Panc1 (cell line): Measurements from ENCODE around the gene NR3C1. TPM values are rescaled to one million over a fixed set of nuclear protein-coding genes. Genes with fewer than 3 reads are reported as not detected.

ENCODE experiments used
- ATAC-seq: fragments of 200-7000 bp; cut with Tn5 transposase; 2 replicates; pipeline ENCODE4 v1.9.1; 2020; ENCODE audit warnings: mild to moderate bottlenecking, moderate library complexity
- BruUV-seq: library from RNA; stranded (reverse); fragments of 400-500 nt; replicated peaks from 2 replicates; lab custom pipeline; 2021; lab: Mats Ljungman, UMichigan
- CTCF ChIA-PET: fragments of 300-600 bp; sonication (Branson Sonifier 250); formaldehyde crosslinking; loops from one replicate; lab custom pipeline; 2022; ENCODE audit warnings: antibody characterized with exemption; lab: Charles Lee
- POLR2A ChIA-PET: fragments of 300-600 bp; sonication (Branson Sonifier 250); formaldehyde crosslinking; loops from one replicate; lab custom pipeline; 2022; ENCODE audit warnings: antibody characterized with exemption; lab: Charles Lee
- DNase-seq: peaks from one replicate; pipeline ENCODE4 v3.0.0-alpha.2; 2010; ENCODE audit warnings: low read depth, low spot score
- H3K27ac ChIP-seq: 2 replicates; pipeline ENCODE4 v1.5.1; 2011; ENCODE audit warnings: mild to moderate bottlenecking, low read length, inconsistent platforms
- H3K27me3 ChIP-seq: fragments of 200-500 bp; sonication (Bioruptor generic); 2 replicates; pipeline ENCODE4 v1.6.0; 2014; ENCODE audit warnings: low read length, inconsistent platforms; ENCODE audit not compliant: control insufficient read depth, insufficient read depth
- H3K36me3 ChIP-seq: fragments of 200-500 bp; sonication (Bioruptor generic); 2 replicates; pipeline ENCODE4 v1.5.1; 2014; ENCODE audit warnings: inconsistent platforms, mild to moderate bottlenecking, low read length, moderate library complexity; ENCODE audit not compliant: control insufficient read depth, insufficient read depth
- H3K4me1 ChIP-seq: 2 replicates; pipeline ENCODE4 v1.5.1; 2011; ENCODE audit warnings: inconsistent platforms, mild to moderate bottlenecking, low read length, moderate library complexity; ENCODE audit not compliant: control insufficient read depth, insufficient read depth
- H3K4me3 ChIP-seq, 2 experiments: 2 replicates each; pipeline ENCODE4 v1.5.1; 2011 to 2012; ENCODE audit warnings: low read depth in 2 of 2, low read length in 2 of 2, mild to moderate bottlenecking in 2 of 2, inconsistent platforms in 1 of 2, moderate library complexity in 1 of 2
- H3K9me3 ChIP-seq: fragments of 200-500 bp; sonication (Bioruptor generic); 2 replicates; pipeline ENCODE4 v1.5.1; 2014; ENCODE audit warnings: low read depth, mild to moderate bottlenecking, inconsistent platforms, low read length, moderate library complexity; ENCODE audit not compliant: control insufficient read depth, insufficient read depth
- POLR2AphosphoS5 ChIP-seq: IDR thresholded peaks from 2 replicates; pipeline ENCODE4 v1.6.1; 2012; ENCODE audit warnings: mild to moderate bottlenecking, low read depth, low read length, moderate library complexity
- SIN3A ChIP-seq: IDR thresholded peaks from 2 replicates; pipeline ENCODE4 v1.6.1; 2012; ENCODE audit warnings: low read depth, mild to moderate bottlenecking, low read length, moderate library complexity, borderline replicate concordance; ENCODE audit not compliant: insufficient read depth
- TCF7L2 ChIP-seq: IDR thresholded peaks from 2 replicates; pipeline ENCODE4 v1.6.1; 2011; ENCODE audit warnings: mild to moderate bottlenecking, low read depth, low read length, inconsistent platforms
- in situ Hi-C: cut with HindIII; loops from 2 replicates; pipeline ENCODE4 v1.10.0; 2016; ENCODE audit warnings: low sequenced_read_pairs, low pct_unique_long_range_greater_than_20kb
- intact Hi-C: fragments of 100-400 bp; cut with micrococcal nuclease; formaldehyde crosslinking; loops from one replicate; pipeline ENCODE4 v1.10.0; 2022; ENCODE audit not compliant: unreplicated experiment
- total RNA-seq: library from RNA; stranded (reverse); gene quantifications from one replicate; pipeline ENCODE4 v1.2.1, GENCODE V29; 2021; ENCODE audit not compliant: unreplicated experiment
- TF ChIP-seq, protein P1 (sequence below), 2 experiments: IDR thresholded peaks; 2 replicates each; pipeline ENCODE4 v1.6.1; 2011 to 2012; ENCODE audit warnings: low read depth in 2 of 2, control low read depth in 1 of 2, low read length in 1 of 2, mild to moderate bottlenecking in 1 of 2, moderate library complexity in 1 of 2; ENCODE audit not compliant: insufficient read depth in 1 of 2
- TF ChIP-seq, protein P2 (sequence below): fragments of 450-650 bp; IDR thresholded peaks from 2 replicates; pipeline ENCODE4 v1.5.1; 2017; ENCODE audit warnings: mild to moderate bottlenecking

NR3C1 gene
- total RNA-seq, 1 experiment from 2014 or later, result 52.6 TPM

DNA sequence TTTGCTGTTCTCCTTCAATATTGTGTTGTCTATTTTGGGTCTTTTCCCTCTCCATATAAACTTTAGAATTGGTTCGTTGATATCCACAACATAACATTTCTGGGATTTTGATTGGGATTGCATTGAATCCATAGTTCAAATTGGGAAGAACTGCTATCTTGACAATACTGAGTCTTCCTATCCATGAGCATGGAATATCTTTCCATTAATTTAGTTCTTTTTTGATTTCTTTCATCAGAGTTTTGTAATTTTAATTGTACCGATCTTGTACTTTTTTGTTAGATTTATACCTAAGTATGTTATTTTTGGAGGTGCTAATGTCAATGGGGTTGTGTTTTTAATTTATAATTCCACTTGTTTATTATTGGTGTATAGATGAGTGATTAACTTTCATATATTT, 135.1 kb downstream of the NR3C1 start:
- no peaks in the 10 kb centered on the region for H3K27me3 ChIP-seq
- ChIA-PET CTCF (no interaction called here), POLR2A (no interaction called here)
- no peak for ATAC-seq
- intact Hi-C loops, result no loop called here
- DNase-seq, result no peak
- no peaks in the 10 kb centered on the region for H3K36me3 ChIP-seq
- no peaks in the 10 kb centered on the region for H3K4me1 ChIP-seq
- peaks cover 3% of the 10 kb centered on the region; the same call in 1 of the 2 replicates for H3K9me3 ChIP-seq
- H3K27ac ChIP-seq, result no peak overlapping the region
- TF ChIP-seq SIN3A (no peak), TCF7L2 (no peak), POLR2AphosphoS5 (no peak)
- TF ChIP-seq, protein P1, sequence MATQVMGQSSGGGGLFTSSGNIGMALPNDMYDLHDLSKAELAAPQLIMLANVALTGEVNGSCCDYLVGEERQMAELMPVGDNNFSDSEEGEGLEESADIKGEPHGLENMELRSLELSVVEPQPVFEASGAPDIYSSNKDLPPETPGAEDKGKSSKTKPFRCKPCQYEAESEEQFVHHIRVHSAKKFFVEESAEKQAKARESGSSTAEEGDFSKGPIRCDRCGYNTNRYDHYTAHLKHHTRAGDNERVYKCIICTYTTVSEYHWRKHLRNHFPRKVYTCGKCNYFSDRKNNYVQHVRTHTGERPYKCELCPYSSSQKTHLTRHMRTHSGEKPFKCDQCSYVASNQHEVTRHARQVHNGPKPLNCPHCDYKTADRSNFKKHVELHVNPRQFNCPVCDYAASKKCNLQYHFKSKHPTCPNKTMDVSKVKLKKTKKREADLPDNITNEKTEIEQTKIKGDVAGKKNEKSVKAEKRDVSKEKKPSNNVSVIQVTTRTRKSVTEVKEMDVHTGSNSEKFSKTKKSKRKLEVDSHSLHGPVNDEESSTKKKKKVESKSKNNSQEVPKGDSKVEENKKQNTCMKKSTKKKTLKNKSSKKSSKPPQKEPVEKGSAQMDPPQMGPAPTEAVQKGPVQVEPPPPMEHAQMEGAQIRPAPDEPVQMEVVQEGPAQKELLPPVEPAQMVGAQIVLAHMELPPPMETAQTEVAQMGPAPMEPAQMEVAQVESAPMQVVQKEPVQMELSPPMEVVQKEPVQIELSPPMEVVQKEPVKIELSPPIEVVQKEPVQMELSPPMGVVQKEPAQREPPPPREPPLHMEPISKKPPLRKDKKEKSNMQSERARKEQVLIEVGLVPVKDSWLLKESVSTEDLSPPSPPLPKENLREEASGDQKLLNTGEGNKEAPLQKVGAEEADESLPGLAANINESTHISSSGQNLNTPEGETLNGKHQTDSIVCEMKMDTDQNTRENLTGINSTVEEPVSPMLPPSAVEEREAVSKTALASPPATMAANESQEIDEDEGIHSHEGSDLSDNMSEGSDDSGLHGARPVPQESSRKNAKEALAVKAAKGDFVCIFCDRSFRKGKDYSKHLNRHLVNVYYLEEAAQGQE (IDR thresholded peaks at IDR 0.05; ENCODE audit: insufficient read depth in 1 of 2, low read depth in 2 of 2, low read length in 1 of 2), result no peak
- TF ChIP-seq, protein P2, sequence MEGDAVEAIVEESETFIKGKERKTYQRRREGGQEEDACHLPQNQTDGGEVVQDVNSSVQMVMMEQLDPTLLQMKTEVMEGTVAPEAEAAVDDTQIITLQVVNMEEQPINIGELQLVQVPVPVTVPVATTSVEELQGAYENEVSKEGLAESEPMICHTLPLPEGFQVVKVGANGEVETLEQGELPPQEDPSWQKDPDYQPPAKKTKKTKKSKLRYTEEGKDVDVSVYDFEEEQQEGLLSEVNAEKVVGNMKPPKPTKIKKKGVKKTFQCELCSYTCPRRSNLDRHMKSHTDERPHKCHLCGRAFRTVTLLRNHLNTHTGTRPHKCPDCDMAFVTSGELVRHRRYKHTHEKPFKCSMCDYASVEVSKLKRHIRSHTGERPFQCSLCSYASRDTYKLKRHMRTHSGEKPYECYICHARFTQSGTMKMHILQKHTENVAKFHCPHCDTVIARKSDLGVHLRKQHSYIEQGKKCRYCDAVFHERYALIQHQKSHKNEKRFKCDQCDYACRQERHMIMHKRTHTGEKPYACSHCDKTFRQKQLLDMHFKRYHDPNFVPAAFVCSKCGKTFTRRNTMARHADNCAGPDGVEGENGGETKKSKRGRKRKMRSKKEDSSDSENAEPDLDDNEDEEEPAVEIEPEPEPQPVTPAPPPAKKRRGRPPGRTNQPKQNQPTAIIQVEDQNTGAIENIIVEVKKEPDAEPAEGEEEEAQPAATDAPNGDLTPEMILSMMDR, result no peak
- no TSS peak for BruUV-seq
- no peak overlapping the region for H3K4me3 ChIP-seq
- in situ Hi-C loops, result no loop called here

DNA sequence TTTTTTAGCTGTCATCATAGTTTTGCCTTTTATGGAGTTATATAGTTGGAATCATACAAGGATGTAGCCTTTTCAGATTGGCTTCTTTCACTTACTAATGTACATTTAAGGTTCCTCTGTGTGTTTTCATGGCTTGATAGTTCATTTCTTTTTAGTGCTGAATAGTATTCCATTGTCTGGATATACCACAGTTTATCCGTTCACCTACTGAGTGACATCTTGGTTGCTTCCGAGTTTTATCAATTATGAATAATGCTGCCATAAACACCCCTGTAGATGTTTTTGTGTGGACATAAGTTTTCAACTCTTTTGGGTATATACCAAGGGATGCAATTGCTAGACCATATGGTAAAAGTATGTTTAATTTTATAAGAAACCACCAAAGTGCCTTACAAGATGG, 136.3 kb downstream of the NR3C1 start:
- Histone ChIP-seq H3K27me3 (no peaks in the 10 kb centered on the region), H3K9me3 (peaks cover 3% of the 10 kb centered on the region; the same call in 1 of the 2 replicates), H3K27ac (no peak overlapping the region), H3K4me1 (no peaks in the 10 kb centered on the region), H3K36me3 (no peaks in the 10 kb centered on the region), H3K4me3 (no peak overlapping the region)
- in situ Hi-C loops, result no loop called here
- no peak for ATAC-seq
- POLR2A ChIA-PET, result no interaction called here
- TF ChIP-seq POLR2AphosphoS5 (no peak), TCF7L2 (no peak), SIN3A (no peak)
- TF ChIP-seq, protein P2, result no peak
- TF ChIP-seq, protein P1 (IDR thresholded peaks at IDR 0.05; ENCODE audit: insufficient read depth in 1 of 2, low read depth in 2 of 2, low read length in 1 of 2), result no peak
- BruUV-seq, result no TSS peak
- CTCF ChIA-PET, result no interaction called here
- no peak for DNase-seq
- intact Hi-C loops, result no loop called here
